Measurements from ENCODE around the gene RMND5A. TPM values are rescaled to one million over a fixed set of nuclear protein-coding genes. Genes with fewer than 3 reads are reported as not detected.

RMND5A gene
- polyA plus RNA-seq, 12 donors = 33.9 to 396 (median 39.5) TPM

- no peak for DNase-seq
Measured at GRCh38 chr2:86825693-86826381, 105.7 kb downstream of the RMND5A start.

GRCh38 chr2:86826951-86827350 lies 106.9 kb downstream of the RMND5A start:
- DNase-seq = no peak

Other genes starting within 250 kb of the RMND5A start
- 100 to 1,000 TPM in 11 of 12 donors, 10 to 100 TPM in 1; 84.8 to 674 (median 151) TPM for gene CHMP3, start 156.8 kb upstream of the RMND5A start, polyA plus RNA-seq (ENCODE audit: insufficient read length in 12 of 12)
- gene RNF103, start 96.4 kb upstream of the RMND5A start, polyA plus RNA-seq (ENCODE audit: insufficient read length in 12 of 12) = 10 to 100 TPM in 11 of 12 donors, not detected in 1; 25.4 to 40.9 (median 34.2) TPM
- 1 to 10 TPM in 1 of 12 donors, under 1 TPM in 9, not detected in 2; 0.19 to 1.6 (median 0.27) TPM for gene CD8A, start 70.6 kb downstream of the RMND5A start, polyA plus RNA-seq (ENCODE audit: insufficient read length in 12 of 12)
- 1 to 10 TPM in 2 of 12 donors, under 1 TPM in 6, not detected in 4; 0.12 to 1.5 (median 0.40) TPM for gene CD8B, start 141.6 kb downstream of the RMND5A start, polyA plus RNA-seq (ENCODE audit: insufficient read length in 12 of 12)
- gene RGPD1, start 221.8 kb downstream of the RMND5A start, polyA plus RNA-seq (ENCODE audit: insufficient read length in 12 of 12) = 1 to 10 TPM in 9 of 12 donors, under 1 TPM in 2, not detected in 1; 0.74 to 5.9 (median 1.7) TPM

Measured in muscle of arm (tissue), 12 donors.